Measurements from ENCODE around the gene KIFBP. TPM values are rescaled to one million over a fixed set of nuclear protein-coding genes. Genes with fewer than 3 reads are reported as not detected.
"Not testable (repeated sequence)": the region's sequence is repeated elsewhere in the genome, so short reads cannot be mapped to it uniquely, and the experiment has no call there.

The KIFBP gene
- total and polyA plus RNA-seq, 2 donors (not counting 1 experiment from before 2014, with no cell fraction given), result 29.7 to 62.0 TPM

- H4K20me1 ChIP-seq (ENCODE audit: control insufficient read depth, extremely low read depth, insufficient read depth, low read length), result peaks cover 3% of the 10 kb centered on the region
- H3K9me3 ChIP-seq (ENCODE audit: control insufficient read depth, insufficient read depth, low read depth, low read length), result no peaks in the 10 kb centered on the region
- no peaks in the 10 kb centered on the region for H3K4me1 ChIP-seq (ENCODE audit: control insufficient read depth, extremely low read depth, insufficient read depth, low read length)
- H3K4me2 ChIP-seq (ENCODE audit: extremely low read depth, insufficient read depth, low read length), result no peak overlapping the region
- peaks cover 8% of the 10 kb centered on the region for H3K36me3 ChIP-seq (ENCODE audit: control insufficient read depth, insufficient read depth, low read length)
- no peak for DNase-seq (ENCODE audit: low read depth in 2 of 2)
- H3K4me3 ChIP-seq (replicated peaks in 1 of 4; ENCODE audit: control extremely low read depth in 1 of 4, insufficient read depth in 1 of 4, low read depth in 3 of 4, low read length in 4 of 4), result no peak overlapping the region
- no peaks in the 10 kb centered on the region for H3K27me3 ChIP-seq (ENCODE audit: control insufficient read depth, insufficient read depth, low read length)
- peaks cover 67% of the 10 kb centered on the region for H3K79me2 ChIP-seq (ENCODE audit: control insufficient read depth, insufficient read depth, low read length)
- no peak overlapping the region for H3K27ac ChIP-seq (ENCODE audit: insufficient read depth, low read length)
- no peak overlapping the region for H3K9ac ChIP-seq (ENCODE audit: insufficient read depth, low read length)
- no peak overlapping the region for H2AFZ ChIP-seq (ENCODE audit: low read length)
- TF ChIP-seq EZH2 (IDR thresholded peaks at IDR 0.05; ENCODE audit: low read length, missing control alignments) (no peak), CTCF (conservative IDR thresholded peaks at IDR 0.05 in 1 of 2, IDR thresholded peaks at IDR 0.05 in 1 of 2; ENCODE audit: low read depth in 1 of 2, low read length in 2 of 2) (no peak)
Measured at GRCh38 chr10:68959695-68960527, 28.7 kb upstream of the KIFBP start.

- H3K79me2 ChIP-seq (ENCODE audit: control insufficient read depth, insufficient read depth, low read length), result peaks cover 54% of the 10 kb centered on the region
- H3K9me3 ChIP-seq (ENCODE audit: control insufficient read depth, insufficient read depth, low read depth, low read length), result no peaks in the 10 kb centered on the region
- peaks cover 20% of the 10 kb centered on the region for H3K36me3 ChIP-seq (ENCODE audit: control insufficient read depth, insufficient read depth, low read length)
- no peaks in the 10 kb centered on the region for H3K4me1 ChIP-seq (ENCODE audit: control insufficient read depth, extremely low read depth, insufficient read depth, low read length)
- H3K4me2 ChIP-seq (ENCODE audit: extremely low read depth, insufficient read depth, low read length), result no peak overlapping the region
- H3K27me3 ChIP-seq (ENCODE audit: control insufficient read depth, insufficient read depth, low read length), result no peaks in the 10 kb centered on the region
- H3K9ac ChIP-seq (ENCODE audit: insufficient read depth, low read length), result no peak overlapping the region
- TF ChIP-seq EZH2 (IDR thresholded peaks at IDR 0.05; ENCODE audit: low read length, missing control alignments) (no peak), CTCF (conservative IDR thresholded peaks at IDR 0.05 in 1 of 2, IDR thresholded peaks at IDR 0.05 in 1 of 2; ENCODE audit: low read depth in 1 of 2, low read length in 2 of 2) (no peak)
- no peak overlapping the region for H2AFZ ChIP-seq (ENCODE audit: low read length)
- H4K20me1 ChIP-seq (ENCODE audit: control insufficient read depth, extremely low read depth, insufficient read depth, low read length), result peaks cover 3% of the 10 kb centered on the region
- H3K4me3 ChIP-seq (replicated peaks in 1 of 4; ENCODE audit: control extremely low read depth in 1 of 4, insufficient read depth in 1 of 4, low read depth in 3 of 4, low read length in 4 of 4), result no peak overlapping the region
- no peak for DNase-seq (ENCODE audit: low read depth in 2 of 2)
- no peak overlapping the region for H3K27ac ChIP-seq (ENCODE audit: insufficient read depth, low read length)
Measured at GRCh38 chr10:68963151-68963550, 25.5 kb upstream of the KIFBP start.

- Histone ChIP-seq H3K27ac (ENCODE audit: insufficient read depth, low read length) (no peak overlapping the region), H3K4me2 (ENCODE audit: extremely low read depth, insufficient read depth, low read length) (no peak overlapping the region), H3K9me3 (ENCODE audit: control insufficient read depth, insufficient read depth, low read depth, low read length) (no peaks in the 10 kb centered on the region), H3K4me1 (ENCODE audit: control insufficient read depth, extremely low read depth, insufficient read depth, low read length) (no peaks in the 10 kb centered on the region), H4K20me1 (ENCODE audit: control insufficient read depth, extremely low read depth, insufficient read depth, low read length) (no peaks in the 10 kb centered on the region), H3K4me3 (replicated peaks in 1 of 4; ENCODE audit: control extremely low read depth in 1 of 4, insufficient read depth in 1 of 4, low read depth in 3 of 4, low read length in 4 of 4) (no peak overlapping the region), H3K9ac (ENCODE audit: insufficient read depth, low read length) (no peak overlapping the region), H3K79me2 (ENCODE audit: control insufficient read depth, insufficient read depth, low read length) (no peaks in the 10 kb centered on the region), H3K27me3 (ENCODE audit: control insufficient read depth, insufficient read depth, low read length) (no peaks in the 10 kb centered on the region), H2AFZ (ENCODE audit: low read length) (no peak overlapping the region), H3K36me3 (ENCODE audit: control insufficient read depth, insufficient read depth, low read length) (peaks cover 19% of the 10 kb centered on the region)
- TF ChIP-seq CTCF (conservative IDR thresholded peaks at IDR 0.05 in 1 of 2, IDR thresholded peaks at IDR 0.05 in 1 of 2; ENCODE audit: low read depth in 1 of 2, low read length in 2 of 2), result no peak
- no peak for DNase-seq (ENCODE audit: low read depth in 2 of 2)
Measured at GRCh38 chr10:68973975-68974374, 14.6 kb upstream of the KIFBP start.

- not testable (repeated sequence) for H3K4me1 ChIP-seq (ENCODE audit: control insufficient read depth, extremely low read depth, insufficient read depth, low read length); H3K27me3 ChIP-seq (ENCODE audit: control insufficient read depth, insufficient read depth, low read length); H4K20me1 ChIP-seq (ENCODE audit: control insufficient read depth, extremely low read depth, insufficient read depth, low read length); H2AFZ ChIP-seq (ENCODE audit: low read length); H3K79me2 ChIP-seq (ENCODE audit: control insufficient read depth, insufficient read depth, low read length); H3K9me3 ChIP-seq (ENCODE audit: control insufficient read depth, insufficient read depth, low read depth, low read length); H3K9ac ChIP-seq (ENCODE audit: insufficient read depth, low read length); DNase-seq (ENCODE audit: low read depth in 2 of 2); H3K4me2 ChIP-seq (ENCODE audit: extremely low read depth, insufficient read depth, low read length); H3K4me3 ChIP-seq (replicated peaks in 1 of 4; ENCODE audit: control extremely low read depth in 1 of 4, insufficient read depth in 1 of 4, low read depth in 3 of 4, low read length in 4 of 4); H3K27ac ChIP-seq (ENCODE audit: insufficient read depth, low read length)
- H3K36me3 ChIP-seq (ENCODE audit: control insufficient read depth, insufficient read depth, low read length), result peaks cover 18% of the 10 kb centered on the region
Measured at GRCh38 chr10:68975936-68976473, 12.6 kb upstream of the KIFBP start.
